ENCODE results near the gene SYTL1.

SYTL1 gene

DNA sequence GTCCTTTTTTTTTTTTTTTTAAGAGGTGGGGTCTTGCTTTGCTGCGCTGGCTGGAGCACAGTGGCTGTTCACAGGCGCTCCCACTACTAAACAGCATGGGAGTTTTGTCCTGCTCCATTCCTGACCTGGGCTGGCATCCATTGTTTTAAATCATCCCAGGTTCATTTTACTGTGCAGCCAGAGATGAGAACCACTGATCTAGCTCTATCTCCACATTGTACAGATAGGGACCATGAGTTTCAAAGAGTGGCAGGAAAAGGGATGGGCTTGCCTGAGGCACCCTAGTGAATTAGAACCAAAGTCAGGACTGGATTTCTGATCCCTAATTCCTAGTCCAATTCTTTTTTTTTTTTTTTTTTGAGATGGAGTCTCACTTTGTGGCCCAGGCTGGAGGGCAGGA is 27.1 kb upstream of the SYTL1 start:
- no peak overlapping the region for H3K27ac ChIP-seq (ENCODE audit: low read length)
- ATAC-seq (ENCODE audit: insufficient read depth, low read depth) (no peak), DNase-seq (no peak)
- no peak overlapping the region for H3K4me2 ChIP-seq (ENCODE audit: insufficient read depth, low read length)
- H3K79me2 ChIP-seq (ENCODE audit: insufficient read depth, low read length) = no peaks in the 10 kb centered on the region
- H4K20me1 ChIP-seq (ENCODE audit: insufficient read depth, low read length) = no peaks in the 10 kb centered on the region
- no peaks in the 10 kb centered on the region for H3K36me3 ChIP-seq (ENCODE audit: insufficient read depth, low read length)
- no peaks in the 10 kb centered on the region for H3K4me1 ChIP-seq (ENCODE audit: insufficient read depth, low read length)
- H3K9me3 ChIP-seq (ENCODE audit: insufficient read depth, low read length, severe bottlenecking) = no peaks in the 10 kb centered on the region
- no peak for TF ChIP-seq EZH2 (IDR thresholded peaks at IDR 0.05; ENCODE audit: borderline replicate concordance, low read depth, low read length, severe bottlenecking)
- TF ChIP-seq, protein P1, sequence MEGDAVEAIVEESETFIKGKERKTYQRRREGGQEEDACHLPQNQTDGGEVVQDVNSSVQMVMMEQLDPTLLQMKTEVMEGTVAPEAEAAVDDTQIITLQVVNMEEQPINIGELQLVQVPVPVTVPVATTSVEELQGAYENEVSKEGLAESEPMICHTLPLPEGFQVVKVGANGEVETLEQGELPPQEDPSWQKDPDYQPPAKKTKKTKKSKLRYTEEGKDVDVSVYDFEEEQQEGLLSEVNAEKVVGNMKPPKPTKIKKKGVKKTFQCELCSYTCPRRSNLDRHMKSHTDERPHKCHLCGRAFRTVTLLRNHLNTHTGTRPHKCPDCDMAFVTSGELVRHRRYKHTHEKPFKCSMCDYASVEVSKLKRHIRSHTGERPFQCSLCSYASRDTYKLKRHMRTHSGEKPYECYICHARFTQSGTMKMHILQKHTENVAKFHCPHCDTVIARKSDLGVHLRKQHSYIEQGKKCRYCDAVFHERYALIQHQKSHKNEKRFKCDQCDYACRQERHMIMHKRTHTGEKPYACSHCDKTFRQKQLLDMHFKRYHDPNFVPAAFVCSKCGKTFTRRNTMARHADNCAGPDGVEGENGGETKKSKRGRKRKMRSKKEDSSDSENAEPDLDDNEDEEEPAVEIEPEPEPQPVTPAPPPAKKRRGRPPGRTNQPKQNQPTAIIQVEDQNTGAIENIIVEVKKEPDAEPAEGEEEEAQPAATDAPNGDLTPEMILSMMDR (IDR thresholded peaks at IDR 0.05; ENCODE audit: borderline replicate concordance, extremely low read depth, low read length, poor library complexity, severe bottlenecking) = no peak
- H3K9ac ChIP-seq (ENCODE audit: low read depth, low read length) = no peak overlapping the region
- no peaks in the 10 kb centered on the region for H3K27me3 ChIP-seq (ENCODE audit: insufficient read depth, low read length, poor library complexity)
- H2AFZ ChIP-seq (ENCODE audit: low read depth, low read length) = no peak overlapping the region
- no peak overlapping the region for H3K4me3 ChIP-seq (ENCODE audit: low read depth in 1 of 2, low read length in 2 of 2)

DNA sequence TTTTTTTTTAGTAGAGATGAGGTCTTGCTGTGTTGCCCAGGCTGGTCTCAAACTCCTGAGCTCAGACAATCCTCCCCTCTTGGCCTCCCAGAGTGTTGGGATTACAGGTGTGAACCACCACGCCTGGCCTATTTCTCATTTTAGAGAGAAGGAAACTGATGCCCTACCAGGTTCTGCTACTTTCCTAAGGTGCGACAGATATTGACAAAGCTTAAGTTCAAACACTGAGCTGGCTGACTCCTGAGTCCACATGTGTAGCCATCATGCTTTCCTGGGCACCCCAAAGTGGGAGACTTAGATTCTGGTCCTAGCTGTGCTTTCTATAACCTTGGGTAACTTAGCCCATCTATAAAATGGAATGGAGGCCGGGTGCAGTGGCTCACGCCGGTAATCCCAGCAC is 25.0 kb upstream of the SYTL1 start:
- H2AFZ ChIP-seq (ENCODE audit: low read depth, low read length) = no peak overlapping the region
- no peak for ATAC-seq (ENCODE audit: insufficient read depth, low read depth)
- H3K79me2 ChIP-seq (ENCODE audit: insufficient read depth, low read length) = peaks cover 3% of the 10 kb centered on the region; the same call in 1 of the 2 replicates
- no peak overlapping the region for H3K27ac ChIP-seq (ENCODE audit: low read length)
- peaks cover 10% of the 10 kb centered on the region for H3K4me1 ChIP-seq (ENCODE audit: insufficient read depth, low read length)
- H3K9ac ChIP-seq (ENCODE audit: low read depth, low read length) = no peak overlapping the region
- DNase-seq = no peak
- no peaks in the 10 kb centered on the region for H3K27me3 ChIP-seq (ENCODE audit: insufficient read depth, low read length, poor library complexity)
- H3K9me3 ChIP-seq (ENCODE audit: insufficient read depth, low read length, severe bottlenecking) = no peaks in the 10 kb centered on the region
- H3K4me2 ChIP-seq (ENCODE audit: insufficient read depth, low read length) = no peak overlapping the region
- no peaks in the 10 kb centered on the region for H3K36me3 ChIP-seq (ENCODE audit: insufficient read depth, low read length)
- TF ChIP-seq, protein P1 (IDR thresholded peaks at IDR 0.05; ENCODE audit: borderline replicate concordance, extremely low read depth, low read length, poor library complexity, severe bottlenecking) = no peak
- TF ChIP-seq EZH2 (IDR thresholded peaks at IDR 0.05; ENCODE audit: borderline replicate concordance, low read depth, low read length, severe bottlenecking) = no peak
- H3K4me3 ChIP-seq (ENCODE audit: low read depth in 1 of 2, low read length in 2 of 2) = no peak overlapping the region
- no peaks in the 10 kb centered on the region for H4K20me1 ChIP-seq (ENCODE audit: insufficient read depth, low read length)

DNA sequence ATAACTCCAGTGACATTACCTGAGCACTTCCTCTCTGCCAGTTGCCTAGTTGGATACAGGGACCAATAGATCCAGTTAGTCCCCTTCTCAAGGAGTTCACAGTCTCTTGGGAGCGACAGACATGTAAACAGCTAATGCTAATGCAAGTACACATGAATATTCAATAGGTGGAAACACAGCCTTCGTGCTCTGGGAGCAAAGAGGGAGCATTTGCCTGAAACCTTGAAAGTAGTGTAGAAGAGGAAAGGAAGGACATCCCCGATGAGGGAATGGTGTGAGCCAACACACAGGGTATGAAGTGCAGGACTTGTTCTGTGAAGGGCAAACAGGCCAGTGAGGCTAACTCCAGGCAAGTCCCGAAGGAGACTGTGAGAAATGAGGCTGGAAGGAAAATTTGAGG is 23.7 kb upstream of the SYTL1 start:
- peaks cover 3% of the 10 kb centered on the region; the same call in 1 of the 2 replicates for H3K36me3 ChIP-seq (ENCODE audit: insufficient read depth, low read length)
- no peak overlapping the region for H2AFZ ChIP-seq (ENCODE audit: low read depth, low read length)
- H3K27me3 ChIP-seq (ENCODE audit: insufficient read depth, low read length, poor library complexity) = no peaks in the 10 kb centered on the region
- H3K79me2 ChIP-seq (ENCODE audit: insufficient read depth, low read length) = peaks cover 13% of the 10 kb centered on the region
- H3K4me1 ChIP-seq (ENCODE audit: insufficient read depth, low read length) = peaks cover 15% of the 10 kb centered on the region
- DNase-seq (no peak), ATAC-seq (ENCODE audit: insufficient read depth, low read depth) (no peak)
- TF ChIP-seq EZH2 (IDR thresholded peaks at IDR 0.05; ENCODE audit: borderline replicate concordance, low read depth, low read length, severe bottlenecking) = no peak
- TF ChIP-seq, protein P1 (IDR thresholded peaks at IDR 0.05; ENCODE audit: borderline replicate concordance, extremely low read depth, low read length, poor library complexity, severe bottlenecking) = no peak
- H3K4me3 ChIP-seq (ENCODE audit: low read depth in 1 of 2, low read length in 2 of 2) = no peak overlapping the region
- no peak overlapping the region for H3K4me2 ChIP-seq (ENCODE audit: insufficient read depth, low read length)
- no peak overlapping the region for H3K27ac ChIP-seq (ENCODE audit: low read length)
- H4K20me1 ChIP-seq (ENCODE audit: insufficient read depth, low read length) = no peaks in the 10 kb centered on the region
- H3K9ac ChIP-seq (ENCODE audit: low read depth, low read length) = no peak overlapping the region
- H3K9me3 ChIP-seq (ENCODE audit: insufficient read depth, low read length, severe bottlenecking) = no peaks in the 10 kb centered on the region

DNA sequence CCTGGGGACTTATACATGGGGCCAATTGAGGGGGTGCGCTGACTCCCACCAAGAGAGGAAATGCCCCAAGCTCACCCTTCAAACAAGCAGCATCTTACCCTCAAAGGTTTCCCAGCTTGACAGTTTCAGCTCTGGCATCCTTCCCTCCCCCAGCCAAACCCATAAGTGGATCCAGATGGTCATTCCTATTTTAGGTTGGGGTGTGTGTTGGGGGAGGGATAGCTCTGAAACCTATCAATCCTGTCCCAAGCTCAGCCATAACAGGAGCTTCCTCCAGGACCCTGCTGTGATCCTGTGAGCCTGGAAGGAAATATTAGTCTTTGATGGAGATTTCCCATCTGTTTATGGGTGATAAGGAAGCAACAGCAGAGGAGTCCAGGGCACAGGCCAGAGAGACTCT is 23.2 kb upstream of the SYTL1 start:
- Histone ChIP-seq H4K20me1 (ENCODE audit: insufficient read depth, low read length) (no peaks in the 10 kb centered on the region), H3K27ac (ENCODE audit: low read length) (no peak overlapping the region), H3K36me3 (ENCODE audit: insufficient read depth, low read length) (peaks cover 4% of the 10 kb centered on the region; the same call in 1 of the 2 replicates), H3K9ac (ENCODE audit: low read depth, low read length) (no peak overlapping the region), H2AFZ (ENCODE audit: low read depth, low read length) (no peak overlapping the region), H3K4me3 (ENCODE audit: low read depth in 1 of 2, low read length in 2 of 2) (no peak overlapping the region), H3K27me3 (ENCODE audit: insufficient read depth, low read length, poor library complexity) (no peaks in the 10 kb centered on the region), H3K79me2 (ENCODE audit: insufficient read depth, low read length) (peaks cover 18% of the 10 kb centered on the region), H3K9me3 (ENCODE audit: insufficient read depth, low read length, severe bottlenecking) (no peaks in the 10 kb centered on the region), H3K4me2 (ENCODE audit: insufficient read depth, low read length) (no peak overlapping the region), H3K4me1 (ENCODE audit: insufficient read depth, low read length) (peaks cover 20% of the 10 kb centered on the region)
- DNase-seq (no peak), ATAC-seq (ENCODE audit: insufficient read depth, low read depth) (no peak)
- TF ChIP-seq EZH2 (IDR thresholded peaks at IDR 0.05; ENCODE audit: borderline replicate concordance, low read depth, low read length, severe bottlenecking) = no peak
- TF ChIP-seq, protein P1 (IDR thresholded peaks at IDR 0.05; ENCODE audit: borderline replicate concordance, extremely low read depth, low read length, poor library complexity, severe bottlenecking) = no peak
